K562 treated with DMSO at 1 percent for 24 hours (cell line): ENCODE measurements around the gene NANS. TPM values are rescaled to one million over a fixed set of nuclear protein-coding genes. Genes with fewer than 3 reads are reported as not detected.

Experiments used
- total RNA-seq: library from RNA; unstranded; fragments of 300-600 nt; gene quantifications from 2 replicates; pipeline ENCODE4 v1.2.3, GENCODE V29; 2022; ENCODE audit warnings: low read depth; ENCODE audit not compliant: insufficient read depth

Gene NANS
- total RNA-seq = 355 and 370 TPM in 2 replicates

DNA sequence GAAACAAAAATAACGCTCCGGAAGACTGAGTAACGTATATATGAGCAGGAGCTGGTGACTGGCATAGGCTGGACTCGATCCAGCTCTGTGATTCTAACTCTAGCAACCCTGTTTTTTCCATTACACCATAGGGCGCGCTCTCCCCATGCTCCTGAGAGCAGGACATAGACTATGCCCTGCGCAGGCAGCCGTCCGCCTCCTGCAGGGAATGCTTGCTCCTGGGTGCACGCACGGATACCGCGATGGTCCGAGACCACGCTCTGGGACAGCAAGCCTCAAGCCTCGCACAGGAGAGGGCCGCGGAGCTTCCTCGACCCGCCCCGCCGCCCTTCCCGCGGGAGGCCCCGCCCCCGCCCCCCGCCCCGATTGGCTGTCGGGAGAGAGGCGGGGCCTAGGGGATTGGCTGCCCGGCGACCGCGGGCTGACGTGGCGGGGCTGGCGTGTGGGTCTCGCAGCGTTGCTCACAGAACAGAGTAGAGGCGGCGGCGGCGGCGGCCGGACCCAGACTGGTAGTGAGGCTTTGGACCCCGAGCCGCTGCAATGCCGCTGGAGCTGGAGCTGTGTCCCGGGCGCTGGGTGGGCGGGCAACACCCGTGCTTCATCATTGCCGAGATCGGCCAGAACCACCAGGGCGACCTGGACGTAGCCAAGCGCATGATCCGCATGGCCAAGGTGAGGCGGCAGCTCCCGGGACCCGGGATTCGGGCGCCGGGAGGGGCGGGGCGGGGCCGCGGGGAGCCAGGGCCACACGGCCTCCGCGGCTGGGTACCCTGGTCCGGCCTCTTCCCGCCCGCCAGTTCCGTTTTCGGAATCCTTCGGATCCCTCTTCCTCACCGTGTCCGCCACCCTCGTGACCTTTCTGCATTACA, at the start of gene NANS:
NANS (plus strand) TSS at position 464 of the 869 bp plus-strand sequence; CDS start at position 541, 77 bp downstream.

GRCh38 chr9:98118640-98119601, 62.4 kb downstream of the NANS start, which contains the start of gene TRIM14:
TSS of gene TRIM14 (minus strand) at chr9:98119222. CDS start at chr9:98119188, 34 bp downstream.

Other genes starting within 250 kb of the NANS start
- gene FOXE1, start 203.5 kb upstream of the NANS start, total RNA-seq = not detected in 2 replicates
- gene TRMO, start 134.2 kb upstream of the NANS start, total RNA-seq = 6.7 and 9.4 TPM in 2 replicates
- 4.1 and 4.2 TPM in 2 replicates for gene HEMGN, start 118.6 kb upstream of the NANS start, total RNA-seq
- gene ANP32B, start 73.4 kb upstream of the NANS start, total RNA-seq = 337 and 339 TPM in 2 replicates
- gene TRIM14, start 62.5 kb downstream of the NANS start, total RNA-seq = 15.9 and 17.5 TPM in 2 replicates
- gene CORO2A, start 135.9 kb downstream of the NANS start, total RNA-seq = 12.4 and 12.9 TPM in 2 replicates
- 12.4 and 12.9 TPM in 2 replicates for gene TBC1D2, start 198.9 kb downstream of the NANS start, total RNA-seq